ENCODE results near the gene STON2.
"Not testable (repeated sequence)": the region's sequence is repeated elsewhere in the genome, so short reads cannot be mapped to it uniquely, and the experiment has no call there.

STON2 gene

GRCh38 chr14:81243499-81243898 lies 156.6 kb downstream of the STON2 start:
- Histone ChIP-seq H3K4me1 (ENCODE audit: control insufficient read depth in 2 of 2, insufficient read depth in 1 of 2, low read depth in 1 of 2, low read length in 2 of 2) (peaks cover 0 to 2% of the 10 kb centered on the region in 2 donors), H2BK5ac (ENCODE audit: low read length) (no peak overlapping the region), H2BK15ac (ENCODE audit: low read length) (no peak overlapping the region), H2BK12ac (ENCODE audit: low read length) (no peak overlapping the region), H3K4ac (ENCODE audit: low read length) (no peak overlapping the region), H2AK5ac (ENCODE audit: low read depth, low read length) (no peak overlapping the region), H4K91ac (ENCODE audit: low read depth, low read length, poor library complexity) (no peak overlapping the region), H2BK120ac (ENCODE audit: low read depth, low read length) (no peak overlapping the region), H3K4me2 (ENCODE audit: insufficient read depth, low read length, poor library complexity, severe bottlenecking) (no peak overlapping the region), H3K9ac (ENCODE audit: low read depth, low read length, poor library complexity) (no peak overlapping the region), H3K23ac (ENCODE audit: low read depth, low read length, poor library complexity) (no peak overlapping the region), H3K79me1 (ENCODE audit: low read depth, low read length) (peaks cover 3% of the 10 kb centered on the region), H3K9me3 (replicated peaks in 1 of 2; ENCODE audit: control insufficient read depth in 2 of 2, insufficient read depth in 1 of 2, low read depth in 1 of 2, low read length in 2 of 2) (peaks cover 5 to 9% of the 10 kb centered on the region in 2 donors), H2AFZ (ENCODE audit: low read length) (no peak overlapping the region), H3K4me3 (ENCODE audit: low read length in 2 of 2) (no peak overlapping the region), H3K36me3 (replicated peaks in 1 of 2; ENCODE audit: control insufficient read depth in 2 of 2, insufficient read depth in 2 of 2, low read length in 2 of 2) (no peaks in the 10 kb centered on the region), H3K27ac (replicated peaks; ENCODE audit: low read length) (no peak overlapping the region), H4K8ac (ENCODE audit: low read depth, low read length) (no peak overlapping the region), H3K27me3 (ENCODE audit: control insufficient read depth in 3 of 3, insufficient read depth in 3 of 3, low read depth in 1 of 3, low read length in 3 of 3) (no peaks in the 10 kb centered on the region), H3K14ac (ENCODE audit: low read length) (no peak overlapping the region), H3K18ac (ENCODE audit: low read length) (no peak overlapping the region)
- WGBS, 2 donors (ENCODE audit: extremely low coverage in 2 of 2, insufficient read length in 2 of 2, insufficient replicate concordance in 1 of 2): 100% methylated on average over 2 of the region's 2 CpGs; no CpG with 5 or more reads in 1 of the 2 donors
- DNase-seq (ENCODE audit: low spot score): no peak

GRCh38 chr14:81236849-81237248 lies 163.3 kb downstream of the STON2 start:
- not testable (repeated sequence) for H3K4ac ChIP-seq (ENCODE audit: low read length); H3K4me1 ChIP-seq (ENCODE audit: control insufficient read depth in 2 of 2, insufficient read depth in 1 of 2, low read depth in 1 of 2, low read length in 2 of 2); H2BK5ac ChIP-seq (ENCODE audit: low read length); H3K4me3 ChIP-seq (ENCODE audit: low read length in 2 of 2); H3K14ac ChIP-seq (ENCODE audit: low read length); H3K79me1 ChIP-seq (ENCODE audit: low read depth, low read length); H2BK120ac ChIP-seq (ENCODE audit: low read depth, low read length); H3K27me3 ChIP-seq (ENCODE audit: control insufficient read depth in 3 of 3, insufficient read depth in 3 of 3, low read depth in 1 of 3, low read length in 3 of 3); H2BK12ac ChIP-seq (ENCODE audit: low read length); DNase-seq (ENCODE audit: low spot score); H4K8ac ChIP-seq (ENCODE audit: low read depth, low read length); H3K18ac ChIP-seq (ENCODE audit: low read length); H2BK15ac ChIP-seq (ENCODE audit: low read length); H3K4me2 ChIP-seq (ENCODE audit: insufficient read depth, low read length, poor library complexity, severe bottlenecking); H2AK5ac ChIP-seq (ENCODE audit: low read depth, low read length); H4K91ac ChIP-seq (ENCODE audit: low read depth, low read length, poor library complexity); H3K9ac ChIP-seq (ENCODE audit: low read depth, low read length, poor library complexity); H3K36me3 ChIP-seq (replicated peaks in 1 of 2; ENCODE audit: control insufficient read depth in 2 of 2, insufficient read depth in 2 of 2, low read length in 2 of 2); H3K9me3 ChIP-seq (replicated peaks in 1 of 2; ENCODE audit: control insufficient read depth in 2 of 2, insufficient read depth in 1 of 2, low read depth in 1 of 2, low read length in 2 of 2); H2AFZ ChIP-seq (ENCODE audit: low read length); H3K27ac ChIP-seq (replicated peaks; ENCODE audit: low read length); H3K23ac ChIP-seq (ENCODE audit: low read depth, low read length, poor library complexity)
- no CpG with 5 or more reads among the region's 2 CpGs for WGBS, 2 donors (ENCODE audit: extremely low coverage in 2 of 2, insufficient read length in 2 of 2, insufficient replicate concordance in 1 of 2)

GRCh38 chr14:81236138-81236537 lies 164.0 kb downstream of the STON2 start:
- DNase-seq (ENCODE audit: low spot score): no peak
- Histone ChIP-seq H3K9me3 (replicated peaks in 1 of 2; ENCODE audit: control insufficient read depth in 2 of 2, insufficient read depth in 1 of 2, low read depth in 1 of 2, low read length in 2 of 2) (no peaks in the 10 kb centered on the region), H3K79me1 (ENCODE audit: low read depth, low read length) (no peaks in the 10 kb centered on the region), H3K14ac (ENCODE audit: low read length) (no peak overlapping the region), H4K91ac (ENCODE audit: low read depth, low read length, poor library complexity) (no peak overlapping the region), H3K4ac (ENCODE audit: low read length) (no peak overlapping the region), H3K27ac (replicated peaks; ENCODE audit: low read length) (no peak overlapping the region), H3K4me2 (ENCODE audit: insufficient read depth, low read length, poor library complexity, severe bottlenecking) (no peak overlapping the region), H2BK5ac (ENCODE audit: low read length) (no peak overlapping the region), H2BK120ac (ENCODE audit: low read depth, low read length) (no peak overlapping the region), H3K9ac (ENCODE audit: low read depth, low read length, poor library complexity) (no peak overlapping the region), H3K4me3 (ENCODE audit: low read length in 2 of 2) (no peak overlapping the region), H4K8ac (ENCODE audit: low read depth, low read length) (no peak overlapping the region), H2BK12ac (ENCODE audit: low read length) (no peak overlapping the region), H2AFZ (ENCODE audit: low read length) (no peak overlapping the region), H3K27me3 (ENCODE audit: control insufficient read depth in 3 of 3, insufficient read depth in 3 of 3, low read depth in 1 of 3, low read length in 3 of 3) (peaks cover 0 to 5% (median 0%) of the 10 kb centered on the region in 3 experiments), H3K18ac (ENCODE audit: low read length) (peak overlapping the region; percentile 16), H2BK15ac (ENCODE audit: low read length) (no peak overlapping the region), H3K36me3 (replicated peaks in 1 of 2; ENCODE audit: control insufficient read depth in 2 of 2, insufficient read depth in 2 of 2, low read length in 2 of 2) (no peaks in the 10 kb centered on the region), H2AK5ac (ENCODE audit: low read depth, low read length) (no peak overlapping the region), H3K4me1 (ENCODE audit: control insufficient read depth in 2 of 2, insufficient read depth in 1 of 2, low read depth in 1 of 2, low read length in 2 of 2) (peaks cover 0 to 4% of the 10 kb centered on the region in 2 donors), H3K23ac (ENCODE audit: low read depth, low read length, poor library complexity) (no peak overlapping the region)
- no CpG with 5 or more reads among the region's 20 CpGs for WGBS, 2 donors (ENCODE audit: extremely low coverage in 2 of 2, insufficient read length in 2 of 2, insufficient replicate concordance in 1 of 2)

GRCh38 chr14:81235096-81235495 lies 165.0 kb downstream of the STON2 start:
- no peak overlapping the region for H3K14ac ChIP-seq (ENCODE audit: low read length)
- no CpG with 5 or more reads among the region's 2 CpGs for WGBS, 2 donors (ENCODE audit: extremely low coverage in 2 of 2, insufficient read length in 2 of 2, insufficient replicate concordance in 1 of 2)
- H3K4ac ChIP-seq (ENCODE audit: low read length): no peak overlapping the region
- H3K27me3 ChIP-seq (ENCODE audit: control insufficient read depth in 3 of 3, insufficient read depth in 3 of 3, low read depth in 1 of 3, low read length in 3 of 3): peaks cover 0 to 5% (median 0%) of the 10 kb centered on the region in 3 experiments
- no peak overlapping the region for H3K4me3 ChIP-seq (ENCODE audit: low read length in 2 of 2)
- H3K4me2 ChIP-seq (ENCODE audit: insufficient read depth, low read length, poor library complexity, severe bottlenecking): no peak overlapping the region
- no peak for DNase-seq (ENCODE audit: low spot score)
- H3K79me1 ChIP-seq (ENCODE audit: low read depth, low read length): no peaks in the 10 kb centered on the region
- no peak overlapping the region for H2BK12ac ChIP-seq (ENCODE audit: low read length)
- H2AFZ ChIP-seq (ENCODE audit: low read length): no peak overlapping the region
- H3K9ac ChIP-seq (ENCODE audit: low read depth, low read length, poor library complexity): no peak overlapping the region
- H4K8ac ChIP-seq (ENCODE audit: low read depth, low read length): no peak overlapping the region
- H3K27ac ChIP-seq (replicated peaks; ENCODE audit: low read length): no peak overlapping the region
- H2BK5ac ChIP-seq (ENCODE audit: low read length): no peak overlapping the region
- H3K18ac ChIP-seq (ENCODE audit: low read length): no peak overlapping the region
- H4K91ac ChIP-seq (ENCODE audit: low read depth, low read length, poor library complexity): no peak overlapping the region
- H3K23ac ChIP-seq (ENCODE audit: low read depth, low read length, poor library complexity): no peak overlapping the region
- H3K4me1 ChIP-seq (ENCODE audit: control insufficient read depth in 2 of 2, insufficient read depth in 1 of 2, low read depth in 1 of 2, low read length in 2 of 2): peaks cover 0 to 4% of the 10 kb centered on the region in 2 donors
- H2BK15ac ChIP-seq (ENCODE audit: low read length): no peak overlapping the region
- no peak overlapping the region for H2BK120ac ChIP-seq (ENCODE audit: low read depth, low read length)
- H2AK5ac ChIP-seq (ENCODE audit: low read depth, low read length): no peak overlapping the region
- no peaks in the 10 kb centered on the region for H3K36me3 ChIP-seq (replicated peaks in 1 of 2; ENCODE audit: control insufficient read depth in 2 of 2, insufficient read depth in 2 of 2, low read length in 2 of 2)
- peaks cover 2 to 8% of the 10 kb centered on the region in 2 donors for H3K9me3 ChIP-seq (replicated peaks in 1 of 2; ENCODE audit: control insufficient read depth in 2 of 2, insufficient read depth in 1 of 2, low read depth in 1 of 2, low read length in 2 of 2)
